ENCODE data around the gene CDC37L1. TPM values are rescaled to one million over a fixed set of nuclear protein-coding genes. Genes with fewer than 3 reads are reported as not detected.
A peak's percentile ranks its signal among the peaks of the same experiment; 100 is the strongest.

Gene CDC37L1
- total RNA-seq, 4 donors from 2014 or later = 12.0 to 24.7 (median 19.8) TPM

DNA sequence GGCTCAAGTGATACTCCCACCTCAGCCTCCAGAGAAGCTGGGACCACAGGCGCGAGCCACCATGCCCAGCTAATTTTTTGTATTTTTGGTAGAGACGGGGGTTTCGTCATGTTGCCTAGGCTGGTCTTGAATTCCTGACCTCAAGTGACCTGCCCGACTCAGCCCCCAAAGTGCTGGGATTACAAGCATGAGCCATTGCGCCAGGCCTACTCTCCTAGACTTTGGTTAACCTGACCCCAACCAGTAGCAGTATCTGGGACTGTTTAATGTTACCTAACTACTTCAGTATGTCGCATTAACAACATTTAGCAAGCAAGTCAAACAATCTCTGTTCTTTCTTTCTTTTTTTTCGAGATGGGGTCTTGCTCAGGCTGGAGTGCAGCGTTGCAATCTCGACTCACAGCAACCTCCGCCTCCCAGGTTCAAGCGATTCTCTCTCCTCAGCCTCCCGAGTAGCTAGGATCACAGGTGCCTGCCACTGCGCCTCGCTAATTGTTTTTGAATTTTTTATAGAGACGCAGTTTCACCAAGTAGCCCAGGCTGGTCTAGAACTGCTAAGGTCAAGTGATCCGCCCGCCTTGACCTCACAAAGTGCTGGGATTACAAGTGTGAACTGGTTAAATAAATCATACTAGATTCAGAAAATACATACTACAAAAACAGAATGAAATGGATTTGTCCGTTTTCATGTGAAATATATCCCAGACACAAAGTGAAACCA lies 59.7 kb downstream of the CDC37L1 start:
- Histone ChIP-seq H3K36me3 (no peaks in the 10 kb centered on the region), H3K4me3 (peak overlapping the region in 3 of 4 donors; percentile 69 to 83 (median 73)), H3K27me3 (no peaks in the 10 kb centered on the region), H3K4me1 (peaks cover 0 to 30% (median 0%) of the 10 kb centered on the region in 4 donors), H3K27ac (peak overlapping the region in 3 of 4 donors; percentile 74 to 93 (median 84)), H3K9me3 (no peaks in the 10 kb centered on the region)
- no peak for DNase-seq
- TF ChIP-seq, protein P1, sequence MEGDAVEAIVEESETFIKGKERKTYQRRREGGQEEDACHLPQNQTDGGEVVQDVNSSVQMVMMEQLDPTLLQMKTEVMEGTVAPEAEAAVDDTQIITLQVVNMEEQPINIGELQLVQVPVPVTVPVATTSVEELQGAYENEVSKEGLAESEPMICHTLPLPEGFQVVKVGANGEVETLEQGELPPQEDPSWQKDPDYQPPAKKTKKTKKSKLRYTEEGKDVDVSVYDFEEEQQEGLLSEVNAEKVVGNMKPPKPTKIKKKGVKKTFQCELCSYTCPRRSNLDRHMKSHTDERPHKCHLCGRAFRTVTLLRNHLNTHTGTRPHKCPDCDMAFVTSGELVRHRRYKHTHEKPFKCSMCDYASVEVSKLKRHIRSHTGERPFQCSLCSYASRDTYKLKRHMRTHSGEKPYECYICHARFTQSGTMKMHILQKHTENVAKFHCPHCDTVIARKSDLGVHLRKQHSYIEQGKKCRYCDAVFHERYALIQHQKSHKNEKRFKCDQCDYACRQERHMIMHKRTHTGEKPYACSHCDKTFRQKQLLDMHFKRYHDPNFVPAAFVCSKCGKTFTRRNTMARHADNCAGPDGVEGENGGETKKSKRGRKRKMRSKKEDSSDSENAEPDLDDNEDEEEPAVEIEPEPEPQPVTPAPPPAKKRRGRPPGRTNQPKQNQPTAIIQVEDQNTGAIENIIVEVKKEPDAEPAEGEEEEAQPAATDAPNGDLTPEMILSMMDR (IDR thresholded peaks at IDR 0.05) = no peak
- no peak for TF ChIP-seq POLR2A (IDR thresholded peaks at IDR 0.05)

DNA sequence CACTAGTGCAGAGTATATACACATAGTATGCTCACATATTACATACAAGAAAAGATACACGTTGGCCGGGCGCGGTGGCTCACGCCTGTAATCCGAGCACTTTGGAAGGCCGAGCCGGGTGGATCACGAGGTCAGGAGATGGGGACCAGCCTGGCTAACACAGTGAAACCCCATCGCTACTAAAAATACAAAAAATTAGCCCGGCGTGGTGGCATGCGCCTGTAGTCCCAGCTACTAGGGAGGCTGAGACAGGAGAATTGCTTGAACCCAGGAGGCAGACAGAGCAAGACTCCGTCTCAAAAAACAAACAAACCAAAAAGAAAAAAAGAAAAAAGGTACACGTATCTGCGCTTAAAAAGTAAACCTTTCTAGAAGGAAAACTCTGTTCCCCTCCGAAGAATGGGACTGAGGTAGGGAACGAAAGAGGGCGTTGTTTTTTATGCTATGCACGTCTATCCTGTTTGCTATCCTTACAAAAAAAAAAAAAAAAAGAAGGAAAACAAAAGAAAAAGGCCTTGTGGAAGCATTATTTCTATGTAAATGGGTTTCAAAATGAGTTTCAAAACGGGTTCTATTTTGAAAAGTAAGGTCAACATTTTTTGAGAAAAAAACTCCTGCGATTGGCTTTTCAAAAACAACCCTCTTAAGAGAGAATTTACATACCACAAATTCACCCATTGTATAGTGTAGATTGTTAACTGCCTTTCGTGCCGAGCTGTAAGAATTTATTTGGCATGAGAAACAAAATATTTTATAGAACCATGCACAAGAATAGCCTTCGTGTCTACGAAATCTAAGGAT lies 60.4 kb downstream of the CDC37L1 start:
- peak overlapping the region; percentile 84 to 95 (median 89) for H3K27ac ChIP-seq
- no peaks in the 10 kb centered on the region for H3K27me3 ChIP-seq
- no peaks in the 10 kb centered on the region for H3K9me3 ChIP-seq
- DNase-seq = peak in 2 of 3 donors; percentile 57 to 62
- peaks cover 0 to 30% (median 0%) of the 10 kb centered on the region in 4 donors for H3K4me1 ChIP-seq
- TF ChIP-seq, protein P1 (IDR thresholded peaks at IDR 0.05) = no peak
- no peak for TF ChIP-seq POLR2A (IDR thresholded peaks at IDR 0.05)
- peak overlapping the region; percentile 59 to 83 (median 71) for H3K4me3 ChIP-seq
- no peaks in the 10 kb centered on the region for H3K36me3 ChIP-seq

DNA sequence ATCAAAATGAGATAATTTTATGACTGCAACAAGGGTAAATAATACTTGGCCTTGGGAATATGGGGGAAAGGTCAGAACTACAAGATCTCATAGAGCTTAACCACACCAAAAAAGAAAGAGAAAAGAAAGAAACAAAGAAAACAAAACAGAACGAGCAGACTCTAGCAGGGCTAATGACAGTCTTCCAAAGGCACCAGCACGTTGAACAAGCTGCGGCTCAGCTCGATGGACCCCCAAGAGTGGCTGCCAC lies 60.9 kb downstream of the CDC37L1 start:
- H3K4me3 ChIP-seq = peak overlapping the region; percentile 59 to 83 (median 71)
- no peak for DNase-seq

DNA sequence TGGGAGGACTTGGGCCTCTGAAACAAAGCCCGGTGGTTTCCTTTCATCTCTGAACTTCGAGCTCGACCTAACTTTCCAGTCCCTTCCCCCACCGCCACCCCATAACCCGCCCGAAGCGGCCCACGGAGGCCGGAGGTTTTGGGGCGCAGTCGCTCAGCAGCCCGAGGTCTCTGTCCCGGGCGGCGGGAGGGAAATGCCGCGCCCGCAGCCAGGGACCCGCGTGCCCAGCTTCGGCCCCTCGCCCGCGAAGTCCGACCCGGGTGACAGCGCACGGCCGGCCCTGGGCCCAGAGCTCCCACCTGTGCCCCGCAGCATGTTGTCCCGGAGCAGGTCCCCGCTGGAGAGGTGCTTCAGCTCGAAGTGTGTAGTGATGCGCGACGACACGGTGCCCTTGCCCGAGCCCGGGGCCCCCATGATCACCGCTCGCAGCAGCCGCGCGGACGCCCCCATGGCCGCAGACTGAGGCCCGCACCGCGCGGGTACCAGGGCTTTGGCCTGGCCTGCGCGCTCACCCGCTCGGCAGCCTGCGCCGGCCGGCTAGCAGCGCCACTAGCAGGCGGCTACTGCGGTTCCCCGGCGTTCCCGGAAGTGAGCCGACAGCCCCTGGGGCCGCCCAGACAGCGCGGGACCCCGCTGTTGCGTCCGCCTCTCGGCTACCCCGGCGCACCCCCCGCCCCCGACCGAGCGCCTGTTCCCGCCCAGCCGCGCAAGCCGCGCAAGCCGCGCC lies 61.4 kb downstream of the CDC37L1 start, which contains the start of gene AK3:
TSS of gene AK3 (minus strand) at position 565 of the 727 bp plus-strand sequence. CDS start at position 450, 115 bp downstream.
- DNase-seq = peak; percentile 83 to 95 (median 90)
- Histone ChIP-seq H3K27me3 (no peaks in the 10 kb centered on the region), H3K4me3 (peak within 1 kb of the TSS; percentile 59 to 83 (median 71)), H3K36me3 (no peaks in the 10 kb centered on the region), H3K27ac (peak within 1 kb of the TSS; percentile 84 to 95 (median 89)), H3K9me3 (no peaks in the 10 kb centered on the region), H3K4me1 (peaks cover 0 to 30% (median 0%) of the 10 kb centered on the region in 4 donors)
- peak; percentile 69 to 86 for TF ChIP-seq POLR2A (IDR thresholded peaks at IDR 0.05)
- TF ChIP-seq, protein P1 (IDR thresholded peaks at IDR 0.05) = peak in 2 of 6 experiments; percentile 22 to 46

More for the DNA sequence above, 60.9 kb downstream of the CDC37L1 start:
- H3K9me3 ChIP-seq = no peaks in the 10 kb centered on the region
- TF ChIP-seq POLR2A (IDR thresholded peaks at IDR 0.05) = no peak
- TF ChIP-seq, protein P1 (IDR thresholded peaks at IDR 0.05) = no peak
- no peaks in the 10 kb centered on the region for H3K27me3 ChIP-seq
- H3K36me3 ChIP-seq = no peaks in the 10 kb centered on the region
- peak overlapping the region; percentile 84 to 95 (median 89) for H3K27ac ChIP-seq
- peaks cover 0 to 30% (median 0%) of the 10 kb centered on the region in 4 donors for H3K4me1 ChIP-seq

DNA sequence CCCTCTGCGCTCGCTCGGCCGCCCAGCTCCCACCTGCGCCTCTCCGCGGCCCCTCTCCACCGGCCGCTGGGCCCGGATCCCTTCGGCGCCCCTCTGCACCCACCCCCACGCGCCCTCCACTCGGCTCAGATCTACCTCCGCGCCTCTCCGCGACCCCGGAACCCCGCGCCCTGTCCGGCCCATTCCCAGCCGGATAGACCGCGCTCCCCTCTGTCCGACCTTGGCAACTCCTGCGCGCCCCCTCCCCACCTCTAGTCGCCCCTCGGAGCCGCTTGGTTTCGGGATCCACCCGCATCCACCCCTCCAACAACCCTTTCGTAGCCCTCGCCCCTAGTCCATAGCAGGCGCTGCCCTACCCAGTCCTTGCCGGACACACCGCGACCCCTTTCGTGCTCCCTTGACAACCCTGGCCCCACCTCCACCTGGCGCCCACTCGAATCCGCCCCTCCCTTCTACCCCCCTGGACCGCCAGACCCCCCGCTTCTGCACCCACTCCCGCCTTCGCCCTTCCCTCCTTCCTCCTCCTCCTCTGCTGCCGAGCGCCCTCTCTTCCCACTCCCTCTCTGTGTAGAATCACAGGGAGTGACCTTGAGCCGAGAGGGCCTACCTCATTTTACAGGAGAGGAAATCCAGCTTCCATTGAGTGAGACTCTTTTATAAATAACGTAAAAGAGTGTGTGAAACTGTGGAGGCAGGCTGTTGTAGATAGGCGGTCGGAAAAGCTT lies 62.2 kb downstream of the CDC37L1 start:
- Histone ChIP-seq H3K36me3 (no peaks in the 10 kb centered on the region), H3K27me3 (no peaks in the 10 kb centered on the region), H3K4me3 (peak overlapping the region; percentile 59 to 83 (median 71)), H3K9me3 (no peaks in the 10 kb centered on the region), H3K27ac (peak overlapping the region; percentile 84 to 95 (median 89)), H3K4me1 (peaks cover 0 to 30% (median 0%) of the 10 kb centered on the region in 4 donors)
- DNase-seq = peak in 2 of 3 donors; percentile 41 to 64
- no peak for TF ChIP-seq POLR2A (IDR thresholded peaks at IDR 0.05)
- TF ChIP-seq, protein P1 (IDR thresholded peaks at IDR 0.05) = no peak
